Stimulated activated CD8-positive, alpha-beta memory T cell treated with anti-CD3 and anti-CD28 coated beads, Interleukin-4, amount 100 ng/mL, for 48 hours (primary cell): ENCODE data around the gene OR4N2.
"Not testable (repeated sequence)": the region's sequence is repeated elsewhere in the genome, so short reads cannot be mapped to it uniquely, and the experiment has no call there.

Source experiments
- DNase-seq: peaks from one replicate; pipeline ENCODE4 v3.0.0-alpha.2; 2020

Gene OR4N2

DNA sequence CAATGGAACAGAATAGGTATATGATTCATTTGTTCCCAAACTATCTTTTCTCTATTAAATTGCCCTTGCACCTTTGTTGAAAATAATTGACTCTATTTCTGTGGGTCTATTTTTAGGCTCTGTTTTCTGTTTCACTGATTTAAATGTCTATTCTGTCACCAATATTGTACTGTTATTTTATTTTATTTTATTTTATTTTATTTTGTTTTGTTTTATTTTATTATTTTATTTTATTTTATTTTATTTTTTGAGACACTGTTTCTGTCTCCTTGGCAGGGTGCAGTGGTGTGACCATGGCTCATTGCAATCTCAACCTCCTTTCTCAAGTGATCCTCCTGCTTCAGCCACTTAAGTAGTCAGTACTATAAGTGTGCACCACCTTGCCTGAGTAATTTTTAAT, 34.9 kb downstream of the OR4N2 start:
- no peak for DNase-seq

DNA sequence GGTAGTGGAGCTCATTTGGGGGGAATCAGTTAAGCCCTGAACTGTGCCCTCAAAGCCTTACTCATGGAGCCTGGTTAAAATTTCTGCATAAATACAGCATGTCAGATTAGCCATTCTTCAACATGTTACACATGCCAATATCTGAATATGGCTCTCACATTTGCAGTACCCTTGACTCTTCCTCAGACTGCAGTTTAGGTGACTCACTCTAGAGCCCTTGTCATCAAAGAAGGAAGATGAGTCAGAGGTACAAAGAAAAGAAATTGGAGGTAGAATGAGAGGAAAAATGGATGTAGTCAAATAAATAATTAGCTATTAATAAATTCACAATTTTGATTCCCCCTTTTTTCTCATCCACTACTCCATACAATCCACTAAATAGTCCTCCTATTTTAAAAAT, 47.8 kb downstream of the OR4N2 start:
- no peak for DNase-seq

DNA sequence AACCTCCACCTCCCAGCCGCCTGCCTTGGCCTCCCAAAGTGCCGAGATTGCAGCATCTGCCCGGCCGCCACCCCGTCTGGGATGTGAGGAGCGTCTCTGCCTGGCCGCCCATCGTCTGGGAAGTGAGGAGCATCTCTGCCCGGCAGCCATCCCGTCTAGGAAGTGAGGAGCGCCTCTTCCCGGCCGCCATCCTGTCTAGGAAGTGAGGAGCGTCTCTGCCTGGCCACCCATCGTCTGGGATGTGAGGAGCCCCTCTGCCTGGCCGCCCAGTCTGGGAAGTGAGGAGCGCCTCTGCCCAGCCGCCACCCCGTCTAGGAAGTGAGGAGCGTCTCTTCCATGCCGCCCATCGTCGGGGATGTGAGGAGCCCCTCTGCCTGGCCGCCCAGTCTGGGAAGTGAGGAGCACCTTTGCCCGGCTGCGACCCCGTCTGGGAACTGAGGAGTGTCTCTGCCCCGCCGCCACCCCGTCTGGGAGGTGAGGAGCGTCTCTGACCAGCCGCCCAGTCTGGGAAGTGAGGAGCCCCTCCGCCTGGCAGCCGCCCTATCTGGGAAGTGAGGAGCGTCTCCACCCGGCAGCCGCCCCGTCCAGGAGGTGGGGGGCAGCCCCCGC, 62.6 kb downstream of the OR4N2 start:
- not testable (repeated sequence) for DNase-seq

DNA sequence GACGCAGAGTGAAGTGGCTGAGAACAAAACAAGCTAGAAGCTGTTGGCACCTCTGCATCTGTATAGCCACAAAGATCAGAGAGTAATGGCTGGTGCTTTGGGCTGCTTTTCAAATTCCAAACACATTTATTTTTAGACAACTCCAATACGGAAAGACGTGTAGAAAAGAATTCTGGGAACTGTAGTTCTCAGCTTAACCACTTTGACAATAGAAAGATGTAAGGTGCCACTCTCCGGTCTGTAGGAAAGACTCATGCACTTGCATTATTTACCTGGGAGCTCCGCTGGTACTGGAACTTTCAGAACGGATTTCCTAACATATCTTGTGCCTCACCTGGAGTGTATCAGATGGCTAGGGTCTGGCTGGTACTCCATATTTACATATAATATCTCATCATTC, 69.6 kb downstream of the OR4N2 start:
- no peak for DNase-seq

DNA sequence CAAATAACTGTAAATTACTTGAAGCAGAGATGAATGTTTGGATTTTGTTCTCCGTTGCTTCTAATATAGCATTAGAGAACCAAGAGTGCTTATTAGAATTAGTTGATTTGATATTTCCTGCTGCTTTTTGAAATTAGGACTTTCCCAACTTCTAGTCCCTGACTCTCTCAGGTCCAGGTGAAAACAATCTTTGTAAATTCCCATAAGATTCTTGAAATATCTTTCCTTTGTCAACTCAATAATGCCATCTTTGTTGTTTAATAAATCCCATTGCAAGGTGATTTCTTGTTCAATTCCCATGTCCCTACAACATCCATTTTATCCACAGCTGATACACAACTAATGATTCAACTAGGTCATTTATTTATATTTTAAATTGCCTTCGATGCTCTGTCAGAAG, 71.3 kb downstream of the OR4N2 start, which contains the start of gene OR4K2:
OR4K2 (plus strand) TSS at position 301 of the 400 bp plus-strand sequence. CDS start 1,126 bp downstream, outside the sequence.
- DNase-seq, result no peak

DNA sequence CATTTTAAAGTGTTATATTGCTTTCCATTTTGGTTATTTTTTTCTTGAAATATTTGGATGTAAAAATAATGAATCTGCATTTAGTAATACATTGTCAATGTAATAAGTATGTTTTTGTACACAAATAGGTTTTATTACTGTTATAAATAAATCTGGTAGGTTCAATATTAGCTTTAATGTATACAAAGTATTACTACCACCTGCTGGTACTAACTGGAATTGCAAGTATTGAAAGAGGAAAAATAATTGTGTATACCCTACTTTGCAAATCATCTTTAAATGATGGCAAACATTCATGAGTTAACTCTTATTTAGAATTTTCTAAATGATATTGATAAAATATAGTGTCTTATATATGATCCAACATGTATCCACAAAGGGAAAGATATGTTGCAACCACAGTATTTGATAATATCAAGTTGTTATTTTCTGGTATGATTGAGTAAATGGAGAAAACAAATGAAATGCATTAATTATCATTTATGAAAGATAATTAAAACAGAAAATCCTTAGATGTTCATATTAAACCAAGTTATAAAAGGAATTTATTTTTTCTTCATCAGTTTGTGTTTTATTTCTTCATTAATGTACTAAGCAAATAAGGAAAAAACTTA, 74.6 kb downstream of the OR4N2 start:
- DNase-seq, result no peak
